HG02870 (cell line): ENCODE measurements around the gene ZFP36L2.

ENCODE experiments used
- ATAC-seq: cut with Tn5 transposase; IDR thresholded peaks from one replicate; pipeline ENCODE4 v1.9.1; 2021; ENCODE audit warnings: mild to moderate bottlenecking, moderate library complexity; ENCODE audit not compliant: unreplicated experiment

ZFP36L2 gene

DNA sequence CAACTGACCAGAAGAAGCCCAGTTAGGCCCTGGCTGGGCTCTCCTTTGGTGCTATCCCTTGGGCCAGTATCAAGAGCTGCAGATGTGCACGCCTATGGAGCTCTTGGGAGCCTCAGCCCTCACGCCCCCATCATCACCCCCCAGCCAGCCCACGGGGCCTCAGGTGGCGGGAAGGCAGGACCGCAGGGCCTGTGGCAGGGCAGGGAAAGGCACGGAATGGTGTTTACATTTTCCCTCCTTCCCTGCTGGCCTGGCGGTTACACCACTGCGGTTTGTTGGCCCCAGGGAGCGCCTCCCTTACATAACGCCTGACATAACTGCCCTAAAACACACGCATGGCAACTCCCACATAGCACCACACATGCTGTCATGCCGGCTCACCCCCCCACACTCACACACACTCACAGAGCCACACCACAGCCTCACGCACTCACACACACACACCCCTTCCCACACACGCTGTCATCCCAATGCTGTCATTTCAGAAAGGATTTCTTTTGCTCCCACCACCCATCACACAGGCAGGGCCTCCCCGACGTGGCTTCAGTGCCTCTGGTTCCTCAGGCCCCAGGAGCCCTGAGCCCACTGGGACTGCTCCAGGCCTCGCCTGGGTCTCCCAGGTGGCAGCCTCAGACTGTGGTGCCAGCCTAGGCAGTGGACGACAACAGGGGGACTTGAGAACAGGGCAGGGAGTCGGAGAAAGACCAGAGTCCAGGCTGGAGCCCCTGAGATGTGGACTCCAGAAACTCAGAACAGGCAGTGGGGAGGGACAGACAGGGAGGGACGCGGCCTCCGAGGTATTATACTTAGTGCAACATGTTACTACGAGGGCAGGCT, 15.7 kb downstream of the ZFP36L2 start:
- ATAC-seq, result no peak

DNA sequence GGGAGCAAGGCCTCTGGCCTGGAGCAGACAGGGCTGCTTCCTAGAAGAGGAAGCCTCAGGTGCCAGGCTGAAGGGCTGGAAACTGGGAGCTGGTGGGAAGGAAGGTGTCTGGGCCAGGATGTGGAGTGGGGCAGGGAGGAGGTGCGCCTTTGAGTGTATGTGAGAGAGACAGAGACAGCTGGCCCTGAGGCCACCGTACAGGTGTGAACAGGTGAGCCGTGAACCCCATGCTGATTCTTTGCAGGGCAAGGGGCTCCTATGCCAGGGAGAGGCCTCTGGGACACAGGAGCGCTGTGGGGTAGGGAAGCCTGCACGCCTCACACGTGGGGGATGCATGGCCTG, 16.3 kb downstream of the ZFP36L2 start:
- ATAC-seq, result no peak

DNA sequence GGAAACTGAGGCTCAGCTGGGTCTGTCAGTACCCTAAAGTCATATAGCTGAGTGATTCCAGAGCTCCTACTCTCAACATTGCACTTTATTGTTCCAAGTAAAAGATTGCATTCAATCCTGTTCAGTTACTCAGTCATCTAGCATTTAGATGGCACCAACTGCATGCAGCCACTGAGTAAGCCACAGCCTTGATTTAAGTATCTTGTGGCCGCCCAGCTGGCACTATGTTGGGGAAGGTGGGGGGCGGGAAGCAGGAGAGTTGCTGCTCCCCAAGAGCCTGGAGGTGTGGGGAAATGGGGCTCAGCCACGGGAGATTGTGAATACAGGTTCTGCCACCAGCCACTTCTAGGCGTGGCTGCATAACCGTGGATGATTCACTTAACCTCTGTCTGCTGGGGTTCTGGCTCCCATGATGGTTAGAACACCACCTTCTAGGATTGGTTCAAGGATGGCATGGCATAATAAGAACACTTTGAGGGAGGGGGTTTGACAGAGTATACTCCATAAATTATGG, 17.1 kb downstream of the ZFP36L2 start:
- ATAC-seq, result no peak

DNA sequence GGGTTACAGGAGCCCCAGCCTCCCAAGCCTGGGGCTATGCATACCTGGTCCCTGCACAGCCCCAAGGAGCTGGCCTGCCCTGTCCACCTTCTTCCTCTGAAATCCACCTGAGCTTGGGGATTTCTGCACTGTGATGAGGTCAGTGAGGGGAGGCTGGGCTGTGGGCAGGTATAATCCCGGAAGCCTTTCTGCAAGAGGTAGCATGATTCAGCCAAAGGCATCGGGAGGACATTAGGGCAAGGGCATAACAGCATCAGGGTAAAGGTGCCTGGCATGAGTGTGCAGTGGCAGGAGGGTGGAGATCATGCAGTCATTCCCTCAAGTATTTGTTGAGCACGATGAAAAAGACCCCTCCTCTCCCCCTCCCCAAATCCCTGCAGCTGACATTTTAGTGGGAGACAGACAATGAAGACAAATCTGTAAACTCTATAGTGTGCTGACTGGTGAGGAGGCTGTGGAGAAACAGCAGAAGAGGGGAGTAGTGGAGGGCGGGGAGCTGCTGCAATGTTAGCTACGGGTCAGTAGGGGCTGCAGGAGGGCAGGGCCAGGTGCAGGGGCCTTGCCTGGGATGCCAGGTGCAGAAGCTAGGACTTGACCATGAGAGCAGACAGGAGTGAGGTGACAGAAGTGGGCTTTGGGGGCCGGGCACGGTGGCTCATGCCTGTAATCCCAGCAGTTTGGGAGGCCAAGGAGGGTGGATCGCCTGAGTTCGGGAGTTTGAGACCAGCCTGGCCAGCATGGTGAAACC, 18.7 kb downstream of the ZFP36L2 start:
- no peak for ATAC-seq

DNA sequence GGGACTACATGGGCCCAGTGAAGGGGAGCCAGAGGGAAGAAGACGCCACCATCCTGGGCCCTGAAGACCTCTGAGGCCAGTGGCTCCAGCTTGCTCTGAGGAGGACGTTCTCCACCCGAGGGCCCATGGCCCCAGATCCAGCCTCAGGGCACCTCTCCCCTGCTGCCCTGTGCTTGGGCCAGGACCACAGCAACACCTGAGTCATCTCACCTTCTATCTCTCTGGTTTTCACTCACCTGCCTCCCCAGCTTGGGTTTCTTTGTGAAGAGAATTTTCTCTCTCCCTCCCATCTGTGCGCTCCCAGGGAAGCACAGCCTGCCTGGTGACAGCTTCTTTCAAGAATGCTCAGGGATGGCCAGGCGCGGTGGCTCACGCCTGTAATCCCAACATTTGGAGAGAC, 19.8 kb downstream of the ZFP36L2 start:
- no peak for ATAC-seq

DNA sequence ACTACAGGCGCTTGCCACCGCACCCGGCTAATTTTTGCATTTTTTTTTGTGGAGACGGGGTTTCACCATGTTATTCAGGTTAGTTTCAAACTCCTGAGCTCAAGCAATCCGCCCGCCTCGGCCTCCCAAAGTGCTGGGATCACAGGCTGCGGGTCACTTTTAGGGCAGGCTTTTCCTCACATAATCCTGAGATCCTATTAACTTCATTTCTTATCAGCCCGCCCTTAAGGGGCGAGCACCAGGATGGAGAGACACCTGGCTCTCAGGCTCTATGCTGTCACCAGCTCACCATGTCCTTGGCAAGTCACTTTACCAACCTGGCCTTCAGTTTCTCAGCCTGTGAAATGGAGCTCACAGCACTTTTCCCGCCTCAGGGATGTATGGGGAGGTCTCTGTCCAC, 23.0 kb downstream of the ZFP36L2 start:
- no peak for ATAC-seq

DNA sequence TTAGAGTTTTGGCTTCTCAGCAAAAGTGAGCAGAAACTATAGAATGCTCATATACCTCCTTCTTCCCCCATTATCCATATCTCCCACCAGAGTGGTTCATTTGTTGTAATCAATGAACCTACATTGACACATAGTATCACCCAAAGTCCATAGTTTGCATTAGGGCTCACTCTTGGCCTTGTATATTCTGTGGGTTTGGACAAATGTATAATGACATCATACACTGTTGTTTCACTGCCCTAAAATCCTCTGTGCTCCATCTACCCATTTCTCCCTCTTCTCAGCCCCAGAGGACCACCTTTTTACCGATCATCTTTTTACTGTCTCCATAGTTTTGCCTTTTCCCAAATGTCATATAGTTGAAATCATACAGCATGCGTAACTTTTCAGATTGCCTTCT, 24.1 kb downstream of the ZFP36L2 start:
- no peak for ATAC-seq

DNA sequence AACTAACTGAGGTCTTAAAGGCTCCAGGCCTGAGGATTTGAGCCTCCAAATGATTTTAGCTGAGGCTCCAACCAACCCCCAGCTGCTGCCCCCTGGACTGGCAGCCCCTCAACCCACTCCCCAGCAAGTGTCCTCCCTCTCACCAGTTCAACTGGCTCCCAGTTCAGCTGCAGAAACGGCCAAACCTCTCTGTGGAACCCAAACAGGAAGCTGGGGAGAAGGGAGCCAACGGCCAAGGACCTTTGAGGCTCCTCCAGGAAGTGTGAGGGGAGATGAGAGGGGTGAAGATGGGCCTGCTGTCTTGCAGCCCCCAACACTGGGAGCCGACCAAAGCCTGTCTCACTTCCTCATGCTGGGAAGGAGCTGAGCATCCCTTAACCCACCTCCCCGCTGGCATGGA, 24.9 kb downstream of the ZFP36L2 start:
- no peak for ATAC-seq

DNA sequence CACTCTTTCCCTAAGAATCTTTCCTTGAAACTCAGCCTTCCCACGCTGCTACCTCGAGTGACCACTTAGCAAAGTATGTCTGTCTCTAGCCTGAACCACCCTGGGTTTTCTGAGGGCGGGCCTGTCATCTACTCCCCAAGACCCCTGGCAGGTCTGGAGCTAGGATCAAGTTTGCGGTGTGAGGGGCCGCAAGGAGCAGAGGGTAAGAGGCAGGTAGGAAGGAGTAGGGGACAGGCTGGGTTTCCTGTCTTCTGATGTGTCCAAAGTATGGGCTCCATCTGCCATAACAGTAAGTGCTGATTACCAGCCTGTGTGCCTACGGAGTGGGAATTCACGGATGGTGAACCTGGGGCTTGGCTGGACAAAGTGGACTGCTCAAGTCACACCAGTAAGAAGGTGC, 25.4 kb downstream of the ZFP36L2 start:
- ATAC-seq, result no peak

DNA sequence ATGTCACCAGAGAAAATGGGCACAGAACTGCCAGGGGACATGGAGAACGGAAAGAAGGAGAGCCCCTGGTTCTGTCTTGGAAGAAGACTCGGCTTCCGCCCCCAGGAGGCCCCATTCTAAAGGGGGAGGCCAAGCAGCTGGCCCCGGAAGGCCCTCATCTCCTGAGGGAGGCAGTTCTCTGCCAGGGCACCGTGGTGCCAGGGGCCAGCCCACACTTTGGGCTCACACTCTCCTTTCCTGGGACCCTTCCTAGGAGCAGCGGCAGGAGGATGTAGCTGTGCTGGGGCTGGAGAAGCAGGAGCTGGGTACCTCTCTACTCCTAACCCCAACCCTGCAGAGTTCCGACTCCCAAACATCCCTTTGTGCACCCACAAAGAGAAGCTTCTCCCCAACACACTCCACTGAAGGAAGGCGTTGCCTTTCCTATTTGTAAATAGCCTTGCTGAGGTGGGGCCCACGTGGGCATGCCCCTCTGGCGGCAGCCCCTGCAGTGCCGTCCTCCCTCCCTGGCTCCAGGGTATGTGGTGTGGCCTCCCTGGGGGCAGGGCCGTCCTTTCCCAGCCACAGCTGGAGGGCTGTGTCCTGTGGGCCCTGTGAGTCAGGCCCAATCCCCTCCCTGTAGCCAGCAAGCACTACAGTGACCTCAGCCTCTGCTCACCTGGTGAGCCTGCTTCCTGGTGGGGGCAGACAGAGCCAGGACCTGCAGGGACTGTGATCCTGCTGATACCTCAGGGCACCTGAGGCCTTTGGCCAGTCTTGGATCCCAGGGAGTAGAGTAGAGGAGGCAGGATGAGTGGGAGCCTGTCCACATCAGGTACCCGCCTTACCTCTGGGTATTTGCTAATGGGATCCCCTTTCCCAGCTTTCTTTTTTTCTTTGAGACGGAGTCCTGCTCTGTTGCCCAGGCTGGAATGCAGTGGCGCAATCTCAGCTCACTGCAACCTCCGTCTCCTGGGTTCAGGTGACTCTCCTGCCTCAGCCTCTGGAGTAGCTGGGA, 26.6 kb downstream of the ZFP36L2 start:
- no peak for ATAC-seq

DNA sequence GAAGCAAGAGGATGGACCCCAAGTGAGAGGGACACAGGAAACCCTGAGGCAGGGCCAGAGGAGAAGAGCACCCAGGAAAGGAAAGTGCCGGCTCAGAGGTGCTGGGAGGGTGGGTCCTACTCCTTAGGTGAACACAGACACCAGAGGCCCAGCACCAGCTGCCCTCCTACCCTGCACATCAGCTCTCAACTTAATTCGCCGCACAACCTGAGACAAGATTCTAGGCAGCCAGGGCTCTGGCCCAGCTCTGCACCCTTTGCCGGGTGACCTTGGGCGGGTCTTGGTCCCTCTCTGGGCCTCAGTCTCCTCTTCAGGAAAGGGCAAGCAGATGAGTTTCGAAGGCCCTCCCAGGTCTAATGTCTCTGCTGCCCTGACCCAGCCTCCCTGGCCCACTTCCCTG, 28.1 kb downstream of the ZFP36L2 start:
- no peak for ATAC-seq

DNA sequence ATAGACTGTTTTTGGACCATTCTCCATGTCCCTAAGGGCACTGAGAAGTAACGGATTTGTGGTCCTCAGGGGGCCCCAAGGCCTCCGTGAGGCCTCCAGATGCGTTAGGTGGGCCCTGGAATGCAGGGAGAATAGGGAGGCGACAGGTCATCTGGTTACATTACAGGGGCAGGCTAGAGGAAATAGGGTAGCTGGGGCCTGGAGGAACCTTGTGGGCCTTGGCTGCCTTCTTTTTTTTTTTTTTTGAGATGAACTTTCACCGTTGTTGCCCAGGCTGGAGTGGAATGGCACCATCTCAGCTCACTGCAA, 28.9 kb downstream of the ZFP36L2 start:
- no peak for ATAC-seq

DNA sequence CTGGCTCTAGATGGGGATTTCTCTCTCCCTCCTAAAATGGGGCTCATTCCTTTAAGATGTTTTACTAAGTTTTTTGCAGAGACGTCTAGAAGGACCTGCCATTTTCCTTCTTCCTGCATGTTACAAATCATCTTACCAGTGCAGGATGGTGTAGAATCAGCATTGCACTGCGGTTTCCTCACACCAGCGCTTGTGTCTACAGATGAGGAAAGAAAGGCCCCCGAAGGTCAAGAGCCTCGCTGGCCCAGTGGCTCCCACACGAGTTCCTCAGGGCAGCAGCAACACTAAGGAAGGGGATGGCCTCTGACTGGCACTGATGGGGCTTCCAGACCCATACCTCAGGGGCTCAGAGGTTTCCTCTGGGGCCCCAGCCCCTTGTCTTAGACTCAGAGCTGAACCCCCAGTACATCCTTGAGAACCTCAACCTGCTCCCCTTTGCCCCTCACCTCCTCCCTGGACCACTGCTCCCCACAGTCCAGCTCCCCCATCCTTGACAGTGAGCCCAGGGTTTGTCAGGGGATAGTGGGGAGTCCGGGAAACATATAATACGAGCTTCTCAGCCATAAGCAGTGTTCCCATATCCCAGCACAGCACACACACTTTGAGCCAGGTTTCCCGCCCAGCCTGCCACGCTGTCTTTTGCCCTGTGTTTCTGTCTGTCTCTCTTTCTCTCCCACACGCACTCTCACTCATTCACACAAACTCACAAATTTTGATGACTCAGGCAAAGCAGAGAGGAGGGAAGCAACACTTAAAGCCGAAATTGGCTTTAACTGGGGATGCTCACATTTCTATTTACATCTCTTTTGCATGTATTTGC, 29.4 kb downstream of the ZFP36L2 start:
- no peak for ATAC-seq

DNA sequence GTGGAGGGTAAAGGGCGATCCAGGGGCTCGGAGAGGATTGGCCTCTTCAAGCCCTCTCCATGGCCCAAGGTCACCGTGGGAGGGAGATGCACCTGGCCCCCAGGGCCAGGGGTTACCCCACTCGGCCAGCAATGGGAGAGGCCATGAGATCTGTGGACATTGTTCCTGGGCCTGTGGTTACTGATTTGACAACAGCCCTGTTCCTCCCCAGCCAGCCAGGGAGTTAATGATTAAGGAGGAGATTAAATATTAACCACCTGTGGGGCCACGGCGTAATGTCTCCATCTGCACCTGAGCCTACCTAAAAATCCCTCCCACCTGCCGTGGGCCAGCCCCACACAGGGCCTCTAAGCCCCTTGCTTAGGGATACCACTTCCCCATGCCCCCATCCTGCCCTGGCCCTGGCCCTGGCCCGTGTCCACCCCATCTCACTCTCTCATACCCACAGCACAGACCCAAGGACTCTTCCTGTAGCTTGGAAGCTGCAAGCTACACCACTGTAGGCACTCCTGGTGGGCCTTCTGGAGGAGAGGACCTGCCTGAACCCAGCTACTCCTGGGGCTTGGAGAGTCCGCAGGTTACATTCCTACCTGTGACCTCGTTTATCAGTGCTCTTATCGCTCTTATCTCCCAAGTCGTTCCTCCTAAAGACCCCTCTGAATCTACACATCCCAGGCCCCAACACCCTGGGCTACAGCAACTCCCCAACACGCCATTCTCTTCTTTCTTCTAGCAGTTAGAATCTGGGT, 32.1 kb downstream of the ZFP36L2 start:
- ATAC-seq, result no peak

DNA sequence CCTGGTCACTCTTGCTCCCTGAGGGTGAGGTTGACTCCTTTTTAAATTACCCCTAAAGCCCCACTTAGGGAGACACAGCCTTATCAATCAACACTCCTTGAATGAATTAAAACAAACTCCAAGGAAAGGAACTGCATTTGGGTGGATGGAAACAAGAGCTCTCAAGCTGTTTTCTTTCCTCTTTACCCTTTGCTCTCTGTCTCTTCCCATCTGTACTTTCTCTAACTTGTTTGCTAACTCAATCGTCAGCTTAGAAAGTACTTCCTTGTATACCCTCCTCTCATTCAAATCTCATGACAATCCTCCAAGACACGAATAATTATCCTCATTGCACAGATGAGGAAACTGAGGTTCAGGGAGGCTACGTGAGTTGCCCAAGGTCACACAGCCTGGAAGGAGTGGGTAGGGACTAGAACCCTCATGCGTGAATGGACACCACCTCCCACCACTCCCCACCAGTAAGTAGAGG, 32.7 kb downstream of the ZFP36L2 start:
- no peak for ATAC-seq

DNA sequence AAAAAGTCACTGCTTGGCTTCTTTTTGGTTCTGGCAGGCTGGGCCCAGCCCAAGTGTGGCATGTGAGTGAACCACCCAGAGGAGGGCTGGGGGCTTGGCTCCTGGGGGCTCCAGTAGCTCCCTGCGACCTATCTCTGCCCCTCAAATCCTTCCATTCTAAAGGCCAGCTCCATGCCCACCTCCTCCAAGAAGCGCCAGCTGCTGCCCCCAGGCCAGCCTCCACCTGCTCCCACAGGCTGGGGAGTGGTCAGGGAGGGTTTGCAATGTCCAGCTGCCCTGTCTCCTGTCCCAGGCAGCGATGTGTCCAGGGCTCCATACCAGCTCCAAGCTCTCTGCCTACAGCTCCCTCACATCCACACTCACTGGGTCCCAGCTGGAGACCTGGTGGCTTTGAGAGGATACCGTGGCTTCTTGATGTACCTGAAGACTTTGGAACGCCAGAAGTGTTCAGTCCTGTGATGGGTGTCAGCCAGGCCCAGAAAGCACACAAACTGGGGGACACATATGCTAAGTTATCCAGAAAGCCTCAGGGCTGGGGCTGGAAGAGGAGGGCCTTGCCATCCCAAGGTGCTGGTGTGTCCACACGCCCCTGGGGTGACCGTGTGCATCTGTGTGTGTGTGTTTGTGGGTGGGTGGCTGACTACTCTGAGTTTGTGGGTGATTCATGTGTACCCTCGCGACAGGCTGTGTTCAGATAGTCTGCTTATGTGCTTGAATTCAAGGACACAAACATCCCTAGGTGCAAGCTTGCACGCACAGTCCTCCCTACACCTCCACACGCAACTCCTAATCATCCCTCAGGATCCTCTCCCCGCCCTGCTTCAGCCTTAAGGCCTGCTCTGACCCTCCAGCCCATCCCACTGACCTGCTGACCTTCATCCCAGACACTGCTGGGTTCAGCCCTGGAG, 33.4 kb downstream of the ZFP36L2 start:
- ATAC-seq, result no peak

DNA sequence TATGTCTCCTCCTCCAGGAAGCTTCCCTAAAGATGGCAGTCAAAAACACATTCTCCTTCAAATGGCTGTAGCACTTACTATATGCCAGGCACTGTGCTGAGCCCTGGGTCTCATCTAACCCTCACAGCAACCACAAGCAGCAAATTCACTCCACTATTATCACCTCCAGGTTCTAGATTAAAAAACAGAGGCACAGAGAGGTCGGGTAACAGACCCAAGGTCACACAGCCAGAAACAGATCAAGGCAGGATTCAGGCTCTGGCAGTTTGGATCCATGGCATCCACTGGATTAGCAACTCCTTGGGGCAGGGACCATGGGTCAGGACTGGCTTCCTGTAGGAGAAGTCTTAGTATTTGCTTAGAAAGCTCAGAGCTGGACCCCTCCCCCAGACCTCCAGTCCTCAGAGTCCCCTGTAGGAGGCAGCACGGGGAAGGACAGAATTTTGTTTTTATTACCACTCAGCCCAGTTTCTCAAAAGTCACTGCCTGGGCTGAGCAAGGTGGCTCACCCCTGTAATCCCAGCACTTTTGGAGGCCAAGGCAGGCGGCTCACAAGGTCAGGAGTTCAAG, 34.4 kb downstream of the ZFP36L2 start:
- ATAC-seq, result no peak
